ENCODE measurements around the gene SLC1A1.
"Not testable (repeated sequence)": the region's sequence is repeated elsewhere in the genome, so short reads cannot be mapped to it uniquely, and the experiment has no call there.

The SLC1A1 gene

GRCh38 chr9:4581861-4582565, 91.7 kb downstream of the SLC1A1 start:
- no peak for DNase-seq

- no peak for DNase-seq
These were observed 92.7 kb downstream of the SLC1A1 start for GRCh38 chr9:4583001-4583400.

GRCh38 chr9:4584636-4585035, 94.4 kb downstream of the SLC1A1 start:
- DNase-seq = no peak

GRCh38 chr9:4585135-4585534, 94.9 kb downstream of the SLC1A1 start:
- no peak for DNase-seq

- no peak for DNase-seq
These were observed 98.5 kb downstream of the SLC1A1 start for GRCh38 chr9:4588721-4589120.

- DNase-seq = no peak
These were observed 100.3 kb downstream of the SLC1A1 start for GRCh38 chr9:4590430-4591122.

GRCh38 chr9:4591123-4591500, 100.8 kb downstream of the SLC1A1 start:
- no peak for DNase-seq

GRCh38 chr9:4592295-4592694, 102.0 kb downstream of the SLC1A1 start:
- DNase-seq = no peak

- no peak for DNase-seq
These were observed 102.6 kb downstream of the SLC1A1 start for GRCh38 chr9:4592886-4593285.

GRCh38 chr9:4594545-4594944, 104.3 kb downstream of the SLC1A1 start:
- no peak for DNase-seq

- DNase-seq = no peak
These were observed 104.7 kb downstream of the SLC1A1 start for GRCh38 chr9:4594994-4595393.

GRCh38 chr9:4596165-4596922, 106.1 kb downstream of the SLC1A1 start:
- no peak for DNase-seq

GRCh38 chr9:4600368-4600767, 110.1 kb downstream of the SLC1A1 start:
- DNase-seq = no peak

- no peak for DNase-seq
These were observed 113.6 kb downstream of the SLC1A1 start for GRCh38 chr9:4603830-4604229.

- DNase-seq = peak; percentile 70
These were observed 114.4 kb downstream of the SLC1A1 start for GRCh38 chr9:4604678-4605095.

GRCh38 chr9:4606033-4606432, 115.8 kb downstream of the SLC1A1 start:
- not testable (repeated sequence) for DNase-seq

GRCh38 chr9:4614627-4615026, 124.4 kb downstream of the SLC1A1 start:
- no peak for DNase-seq

GRCh38 chr9:4615251-4615650, 125.0 kb downstream of the SLC1A1 start:
- DNase-seq = no peak

GRCh38 chr9:4615778-4616177, 125.5 kb downstream of the SLC1A1 start:
- no peak for DNase-seq

GRCh38 chr9:4617752-4618151, 127.5 kb downstream of the SLC1A1 start:
- no peak for DNase-seq

- DNase-seq = no peak
These were observed 128.4 kb downstream of the SLC1A1 start for GRCh38 chr9:4618700-4619099.

- DNase-seq = no peak
These were observed 129.9 kb downstream of the SLC1A1 start for GRCh38 chr9:4620057-4620765.

GRCh38 chr9:4620881-4621555, 130.8 kb downstream of the SLC1A1 start:
- DNase-seq = no peak

Measured in NCI-H1092 treated with DMSO at 0.1 percent for 48 hours (cell line).